ENCODE results near the gene FARP1. TPM values are rescaled to one million over a fixed set of nuclear protein-coding genes. Genes with fewer than 3 reads are reported as not detected.

The FARP1 gene
- total RNA-seq, 4 donors from 2014 or later = 103 to 172 (median 129) TPM

DNA sequence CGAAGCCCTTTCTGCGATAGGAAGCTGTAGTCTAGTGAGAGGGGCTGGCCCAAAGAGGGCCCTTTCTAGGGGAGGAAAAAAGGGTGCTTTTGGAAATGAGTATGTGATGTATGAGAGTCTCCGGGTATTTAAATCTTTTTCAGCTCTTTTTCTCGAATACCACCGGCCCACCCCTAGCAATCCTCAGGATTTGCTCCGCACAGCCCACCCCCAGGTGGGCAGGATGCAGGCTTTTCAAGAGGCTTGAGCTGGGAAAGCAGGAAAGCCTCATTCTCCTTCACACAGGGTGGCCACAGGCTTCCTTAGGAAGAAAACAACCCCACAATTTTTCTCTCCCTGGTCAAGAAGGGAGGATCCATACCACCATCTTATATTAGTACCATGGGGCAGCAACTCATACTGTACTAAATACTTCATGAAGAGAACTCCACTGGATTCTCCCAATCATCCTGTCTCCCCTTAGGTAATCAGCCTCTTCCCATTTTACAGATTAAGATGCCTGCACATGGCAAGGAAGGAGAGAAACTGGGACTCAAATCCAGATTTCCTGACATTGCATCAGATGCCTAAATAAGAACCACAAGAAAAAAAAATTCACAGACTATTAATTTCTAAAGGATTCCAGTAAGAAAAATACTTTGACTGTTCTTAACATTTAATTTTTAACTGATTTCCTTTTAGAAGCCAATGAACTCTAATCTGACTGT is 349.6 kb downstream of the FARP1 start:
- Histone ChIP-seq H3K4me3 (replicated peaks in 1 of 3) (no peak overlapping the region), H3K36me3 (no peaks in the 10 kb centered on the region), H3K27ac (no peak overlapping the region), H3K9me3 (no peaks in the 10 kb centered on the region), H3K27me3 (no peaks in the 10 kb centered on the region), H3K4me1 (peaks cover 34 to 76% of the 10 kb centered on the region in 2 donors)
- WGBS, 2 donors = 68 to 76% methylated on average over 6 of the region's 6 CpGs
- intact Hi-C loops (cut with DNase I) = no loop called here
- DNase-seq = no peak
- no peak for TF ChIP-seq POLR2A (IDR thresholded peaks at IDR 0.05)
- TF ChIP-seq, protein P1, sequence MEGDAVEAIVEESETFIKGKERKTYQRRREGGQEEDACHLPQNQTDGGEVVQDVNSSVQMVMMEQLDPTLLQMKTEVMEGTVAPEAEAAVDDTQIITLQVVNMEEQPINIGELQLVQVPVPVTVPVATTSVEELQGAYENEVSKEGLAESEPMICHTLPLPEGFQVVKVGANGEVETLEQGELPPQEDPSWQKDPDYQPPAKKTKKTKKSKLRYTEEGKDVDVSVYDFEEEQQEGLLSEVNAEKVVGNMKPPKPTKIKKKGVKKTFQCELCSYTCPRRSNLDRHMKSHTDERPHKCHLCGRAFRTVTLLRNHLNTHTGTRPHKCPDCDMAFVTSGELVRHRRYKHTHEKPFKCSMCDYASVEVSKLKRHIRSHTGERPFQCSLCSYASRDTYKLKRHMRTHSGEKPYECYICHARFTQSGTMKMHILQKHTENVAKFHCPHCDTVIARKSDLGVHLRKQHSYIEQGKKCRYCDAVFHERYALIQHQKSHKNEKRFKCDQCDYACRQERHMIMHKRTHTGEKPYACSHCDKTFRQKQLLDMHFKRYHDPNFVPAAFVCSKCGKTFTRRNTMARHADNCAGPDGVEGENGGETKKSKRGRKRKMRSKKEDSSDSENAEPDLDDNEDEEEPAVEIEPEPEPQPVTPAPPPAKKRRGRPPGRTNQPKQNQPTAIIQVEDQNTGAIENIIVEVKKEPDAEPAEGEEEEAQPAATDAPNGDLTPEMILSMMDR (IDR thresholded peaks at IDR 0.05) = no peak

DNA sequence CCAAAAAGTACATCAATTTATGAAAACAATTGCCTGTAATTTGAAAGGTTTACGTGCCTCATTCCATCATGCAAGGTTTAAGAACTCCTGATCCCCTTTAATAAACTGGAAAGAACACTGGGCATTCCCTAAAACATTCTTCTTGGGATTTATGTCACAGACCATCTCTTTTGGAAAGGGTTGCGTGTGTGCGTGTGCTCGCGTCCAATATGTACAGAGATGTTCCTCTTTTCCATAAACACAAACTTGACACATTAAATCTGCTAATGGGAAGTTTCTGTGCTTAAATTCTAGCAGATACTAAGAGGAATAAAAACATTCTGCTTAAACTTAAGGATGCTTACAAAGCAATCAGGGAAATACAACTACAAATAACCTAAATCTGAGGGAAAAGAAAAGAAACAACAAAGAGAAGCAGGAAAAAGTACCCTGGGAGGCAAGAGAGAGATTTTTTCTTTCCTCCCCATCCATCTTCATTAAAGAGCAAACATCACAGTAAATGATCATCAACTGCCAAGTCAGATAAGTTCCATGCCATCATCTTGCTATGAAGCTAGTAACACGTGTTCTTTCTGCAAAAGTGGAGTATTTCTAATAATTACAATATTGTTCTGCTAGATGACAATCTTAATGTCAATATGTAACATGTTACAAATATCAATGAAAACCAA is 350.3 kb downstream of the FARP1 start:
- no peaks in the 10 kb centered on the region for H3K9me3 ChIP-seq
- no peak for TF ChIP-seq POLR2A (IDR thresholded peaks at IDR 0.05)
- TF ChIP-seq, protein P1 (IDR thresholded peaks at IDR 0.05) = no peak
- intact Hi-C loops (cut with DNase I) = no loop called here
- 90 to 93% methylated on average over 6 of the region's 6 CpGs for WGBS, 2 donors
- peaks cover 36 to 77% of the 10 kb centered on the region in 2 donors for H3K4me1 ChIP-seq
- no peak overlapping the region for H3K27ac ChIP-seq
- H3K36me3 ChIP-seq = no peaks in the 10 kb centered on the region
- no peak overlapping the region for H3K4me3 ChIP-seq (replicated peaks in 1 of 3)
- H3K27me3 ChIP-seq = no peaks in the 10 kb centered on the region
- no peak for DNase-seq

DNA sequence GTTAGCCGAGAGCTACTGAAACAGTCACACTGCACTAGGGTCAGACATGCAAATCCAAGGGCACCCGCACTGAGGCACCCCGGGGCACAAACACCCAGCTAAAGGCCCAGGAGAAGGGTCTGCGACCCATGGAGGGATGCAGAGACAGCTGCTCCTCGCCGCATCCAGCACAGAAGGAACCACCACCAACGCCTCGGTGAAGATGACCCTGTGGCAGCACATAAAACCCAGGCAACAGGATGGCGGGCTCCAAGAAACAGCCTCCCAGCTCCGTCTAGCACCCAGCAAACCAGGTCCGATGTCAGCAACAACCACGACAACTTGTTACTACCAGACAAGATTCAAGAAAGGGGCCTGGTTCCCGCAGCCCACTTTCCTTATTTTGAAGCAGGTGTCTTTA is 351.9 kb downstream of the FARP1 start:
- H3K4me1 ChIP-seq = peaks cover 32 to 69% of the 10 kb centered on the region in 2 donors
- 96% methylated on average over 13 of the region's 13 CpGs for WGBS, 2 donors
- no peaks in the 10 kb centered on the region for H3K9me3 ChIP-seq
- peak overlapping the region; percentile 24 to 84 (median 77) for H3K27ac ChIP-seq
- H3K27me3 ChIP-seq = no peaks in the 10 kb centered on the region
- H3K4me3 ChIP-seq (replicated peaks in 1 of 3) = no peak overlapping the region
- no peaks in the 10 kb centered on the region for H3K36me3 ChIP-seq
- no peak for TF ChIP-seq POLR2A (IDR thresholded peaks at IDR 0.05)
- TF ChIP-seq, protein P1 (IDR thresholded peaks at IDR 0.05) = no peak
- intact Hi-C loops (cut with DNase I) = no loop called here
- DNase-seq = no peak

DNA sequence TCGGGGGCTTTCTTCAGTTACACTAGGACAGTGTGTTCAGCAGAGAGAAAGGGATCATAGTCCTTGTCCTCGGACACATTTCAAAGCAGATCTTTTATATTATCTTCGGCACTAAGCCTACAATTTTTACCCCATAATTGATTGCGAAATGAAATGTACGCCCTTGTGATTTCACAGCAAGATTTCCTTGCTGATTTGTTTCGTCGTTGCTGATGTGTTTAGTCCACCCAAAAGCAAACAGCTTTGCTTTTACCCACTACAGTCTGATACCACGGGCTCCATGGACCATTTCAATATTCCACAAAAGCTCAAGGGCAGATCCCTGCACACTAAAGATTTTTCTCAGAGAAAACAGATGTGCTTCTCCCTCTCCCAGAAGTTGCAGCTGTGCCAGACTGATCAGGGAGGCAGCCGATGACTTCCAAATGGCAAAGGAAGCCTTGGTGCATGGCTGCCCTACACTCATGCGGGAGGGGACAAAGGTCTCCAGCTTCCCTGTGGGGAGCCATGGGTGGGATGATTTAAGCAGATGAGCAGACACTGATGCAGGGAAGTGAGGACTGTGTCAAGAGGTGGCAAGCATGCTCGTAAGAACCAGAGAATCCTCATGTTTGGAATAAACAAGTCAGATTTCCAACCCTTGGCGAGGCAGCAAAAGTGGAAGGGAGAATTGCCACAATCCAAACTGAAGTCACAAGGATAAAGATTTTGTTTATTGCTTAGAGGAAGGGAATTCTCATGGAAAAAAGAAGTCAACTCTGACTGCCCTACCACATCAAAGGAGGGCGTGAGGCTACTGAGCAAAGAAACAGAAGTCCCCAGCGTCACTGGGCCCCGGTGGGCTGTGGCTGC is 353.0 kb downstream of the FARP1 start:
- Histone ChIP-seq H3K9me3 (no peaks in the 10 kb centered on the region), H3K27me3 (no peaks in the 10 kb centered on the region), H3K4me1 (peaks cover 32 to 63% of the 10 kb centered on the region in 2 donors), H3K36me3 (no peaks in the 10 kb centered on the region), H3K4me3 (replicated peaks in 1 of 3) (no peak overlapping the region), H3K27ac (peak overlapping the region; percentile 61 to 84 (median 77))
- intact Hi-C loops (cut with DNase I) = no loop called here
- 65 to 67% methylated on average over 14 to 15 of the region's 15 CpGs for WGBS, 2 donors
- TF ChIP-seq, protein P1 (IDR thresholded peaks at IDR 0.05) = no peak
- TF ChIP-seq POLR2A (IDR thresholded peaks at IDR 0.05) = no peak
- DNase-seq = no peak
